Measurements from ENCODE around the gene STRIP1. TPM values are rescaled to one million over a fixed set of nuclear protein-coding genes. Genes with fewer than 3 reads are reported as not detected.

The STRIP1 gene
- total RNA-seq, 4 donors from 2014 or later, result 26.2 to 43.5 (median 35.3) TPM

- H3K36me3 ChIP-seq, result no peaks in the 10 kb centered on the region
- intact Hi-C loops (cut with DNase I), result no loop called here
- TF ChIP-seq, protein P1, sequence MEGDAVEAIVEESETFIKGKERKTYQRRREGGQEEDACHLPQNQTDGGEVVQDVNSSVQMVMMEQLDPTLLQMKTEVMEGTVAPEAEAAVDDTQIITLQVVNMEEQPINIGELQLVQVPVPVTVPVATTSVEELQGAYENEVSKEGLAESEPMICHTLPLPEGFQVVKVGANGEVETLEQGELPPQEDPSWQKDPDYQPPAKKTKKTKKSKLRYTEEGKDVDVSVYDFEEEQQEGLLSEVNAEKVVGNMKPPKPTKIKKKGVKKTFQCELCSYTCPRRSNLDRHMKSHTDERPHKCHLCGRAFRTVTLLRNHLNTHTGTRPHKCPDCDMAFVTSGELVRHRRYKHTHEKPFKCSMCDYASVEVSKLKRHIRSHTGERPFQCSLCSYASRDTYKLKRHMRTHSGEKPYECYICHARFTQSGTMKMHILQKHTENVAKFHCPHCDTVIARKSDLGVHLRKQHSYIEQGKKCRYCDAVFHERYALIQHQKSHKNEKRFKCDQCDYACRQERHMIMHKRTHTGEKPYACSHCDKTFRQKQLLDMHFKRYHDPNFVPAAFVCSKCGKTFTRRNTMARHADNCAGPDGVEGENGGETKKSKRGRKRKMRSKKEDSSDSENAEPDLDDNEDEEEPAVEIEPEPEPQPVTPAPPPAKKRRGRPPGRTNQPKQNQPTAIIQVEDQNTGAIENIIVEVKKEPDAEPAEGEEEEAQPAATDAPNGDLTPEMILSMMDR (IDR thresholded peaks at IDR 0.05), result no peak
- no peak for TF ChIP-seq POLR2AphosphoS5 (IDR thresholded peaks at IDR 0.05)
- TF ChIP-seq POLR2A (IDR thresholded peaks at IDR 0.05; ENCODE audit: low read depth), result no peak
- no peak for TF ChIP-seq EP300 (IDR thresholded peaks at IDR 0.05)
- H3K27me3 ChIP-seq, result peaks cover 0 to 42% (median 0%) of the 10 kb centered on the region in 4 donors
- no peaks in the 10 kb centered on the region for H3K4me1 ChIP-seq
- no peak overlapping the region for H3K27ac ChIP-seq (replicated peaks in 1 of 4)
- no peak overlapping the region for H3K4me3 ChIP-seq
- WGBS, result 79% methylated on average over 9 of the region's 9 CpGs
- no peak for DNase-seq (ENCODE audit: extremely low spot score)
- no peaks in the 10 kb centered on the region for H3K9me3 ChIP-seq
Measured at GRCh38 chr1:110098222-110099026, 64.0 kb downstream of the STRIP1 start.

DNA sequence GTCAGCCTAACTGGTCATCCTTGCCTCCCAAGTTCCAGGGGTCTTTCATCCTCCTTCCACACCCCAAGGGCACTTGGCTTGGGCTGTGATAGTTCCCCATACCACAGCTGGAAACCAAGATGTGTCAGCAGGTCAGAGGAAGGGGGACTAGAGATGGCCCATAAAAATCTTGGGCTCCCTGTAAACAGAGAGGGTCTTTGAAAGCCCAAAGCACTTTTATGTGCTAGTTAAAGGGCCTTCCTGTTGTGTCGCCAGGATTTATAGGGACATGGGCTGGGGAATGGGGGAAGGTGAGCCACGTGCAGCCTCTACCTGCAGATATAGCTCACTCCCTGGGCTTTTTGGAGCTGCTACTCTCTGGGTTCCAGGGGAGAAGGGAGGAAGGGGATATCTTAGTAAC lies 65.9 kb downstream of the STRIP1 start:
- no peaks in the 10 kb centered on the region for H3K36me3 ChIP-seq
- intact Hi-C loops (cut with DNase I), result no loop called here
- 68% methylated on average over 2 of the region's 2 CpGs for WGBS

GRCh38 chr1:110102081-110102480 lies 67.7 kb downstream of the STRIP1 start:
- H3K27ac ChIP-seq (replicated peaks in 1 of 4), result no peak overlapping the region
- no peaks in the 10 kb centered on the region for H3K9me3 ChIP-seq
- peaks cover 0 to 19% (median 0%) of the 10 kb centered on the region in 4 donors for H3K27me3 ChIP-seq
- DNase-seq (ENCODE audit: extremely low spot score), result no peak
- TF ChIP-seq POLR2A (IDR thresholded peaks at IDR 0.05; ENCODE audit: low read depth), result no peak
- TF ChIP-seq POLR2AphosphoS5 (IDR thresholded peaks at IDR 0.05), result no peak
- TF ChIP-seq, protein P1 (IDR thresholded peaks at IDR 0.05), result no peak
- TF ChIP-seq EP300 (IDR thresholded peaks at IDR 0.05), result no peak
- H3K4me1 ChIP-seq, result peaks cover 0 to 6% (median 0%) of the 10 kb centered on the region in 4 donors
- WGBS, result 51% methylated on average over 7 of the region's 7 CpGs
- no peaks in the 10 kb centered on the region for H3K36me3 ChIP-seq
- no peak overlapping the region for H3K4me3 ChIP-seq
- intact Hi-C loops (cut with DNase I), result no loop called here

More for the DNA sequence above, 65.9 kb downstream of the STRIP1 start:
- peaks cover 0 to 31% (median 0%) of the 10 kb centered on the region in 4 donors for H3K27me3 ChIP-seq
- H3K4me3 ChIP-seq, result no peak overlapping the region
- TF ChIP-seq POLR2A (IDR thresholded peaks at IDR 0.05; ENCODE audit: low read depth), result no peak
- TF ChIP-seq, protein P1 (IDR thresholded peaks at IDR 0.05), result no peak
- TF ChIP-seq POLR2AphosphoS5 (IDR thresholded peaks at IDR 0.05), result no peak
- TF ChIP-seq EP300 (IDR thresholded peaks at IDR 0.05), result no peak
- H3K27ac ChIP-seq (replicated peaks in 1 of 4), result no peak overlapping the region
- H3K9me3 ChIP-seq, result no peaks in the 10 kb centered on the region
- DNase-seq (ENCODE audit: extremely low spot score), result no peak
- H3K4me1 ChIP-seq, result no peaks in the 10 kb centered on the region

Other genes starting within 250 kb of the STRIP1 start
- gene CSF1, start 123.8 kb upstream of the STRIP1 start, total RNA-seq, result 10 to 100 TPM; 27.0 to 92.6 (median 48.1) TPM
- gene AHCYL1, start 49.9 kb upstream of the STRIP1 start, total RNA-seq, result 100 to 1,000 TPM in 1 of 4 donors, 10 to 100 TPM in 3; 72.1 to 111 (median 91.0) TPM
- gene ALX3, start 36.0 kb downstream of the STRIP1 start, total RNA-seq, result not detected
- not detected for gene UBL4B, start 77.8 kb downstream of the STRIP1 start, total RNA-seq
- 1 to 10 TPM in 1 of 4 donors, under 1 TPM in 3; 0.42 to 1.8 (median 0.57) TPM for gene SLC6A17, start 115.9 kb downstream of the STRIP1 start, total RNA-seq
- gene KCNC4, start 175.7 kb downstream of the STRIP1 start, total RNA-seq, result 10 to 100 TPM in 2 of 4 donors, 1 to 10 TPM in 2; 4.6 to 18.0 (median 9.7) TPM